OCI-LY7 (cell line): ENCODE data around the gene WDCP.

Experiments used
- EZH2phosphoT487 ChIP-seq: fragments of 200-600 bp; sonication (generic); IDR thresholded peaks from 2 replicates; pipeline ENCODE4 v1.6.1; 2018; ENCODE audit warnings: low read depth, borderline replicate concordance, mild to moderate bottlenecking, mixed run types, antibody characterized with exemption, low read length, moderate library complexity, mixed read lengths
- TF ChIP-seq, protein P1 (sequence below): fragments of 200-600 bp; sonication (generic); conservative IDR thresholded peaks from 2 replicates; pipeline ENCODE4 v1.5.1; 2014; ENCODE audit warnings: mild to moderate bottlenecking, antibody characterized with exemption, low read length, moderate library complexity, mixed read lengths

DNA sequence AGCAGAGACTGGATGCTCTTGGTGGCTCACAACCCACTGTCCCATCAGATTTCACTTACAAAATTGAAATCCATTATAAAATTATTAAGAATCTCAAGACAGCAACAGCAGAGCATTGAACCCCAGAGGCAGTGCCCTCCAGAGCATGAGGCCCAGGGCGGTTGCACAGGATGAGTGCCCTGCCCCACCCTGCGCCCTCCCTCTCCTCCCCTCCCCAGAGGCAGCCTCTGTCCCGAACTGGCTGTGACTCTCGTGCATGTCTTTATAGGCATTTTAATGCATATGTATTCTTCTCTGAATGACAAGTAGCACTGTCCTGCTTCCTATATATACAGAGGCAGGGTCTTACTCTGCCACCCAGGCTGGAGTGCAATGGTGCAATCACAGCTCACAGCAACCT lies 26.9 kb downstream of the WDCP start:
- TF ChIP-seq, protein P1, sequence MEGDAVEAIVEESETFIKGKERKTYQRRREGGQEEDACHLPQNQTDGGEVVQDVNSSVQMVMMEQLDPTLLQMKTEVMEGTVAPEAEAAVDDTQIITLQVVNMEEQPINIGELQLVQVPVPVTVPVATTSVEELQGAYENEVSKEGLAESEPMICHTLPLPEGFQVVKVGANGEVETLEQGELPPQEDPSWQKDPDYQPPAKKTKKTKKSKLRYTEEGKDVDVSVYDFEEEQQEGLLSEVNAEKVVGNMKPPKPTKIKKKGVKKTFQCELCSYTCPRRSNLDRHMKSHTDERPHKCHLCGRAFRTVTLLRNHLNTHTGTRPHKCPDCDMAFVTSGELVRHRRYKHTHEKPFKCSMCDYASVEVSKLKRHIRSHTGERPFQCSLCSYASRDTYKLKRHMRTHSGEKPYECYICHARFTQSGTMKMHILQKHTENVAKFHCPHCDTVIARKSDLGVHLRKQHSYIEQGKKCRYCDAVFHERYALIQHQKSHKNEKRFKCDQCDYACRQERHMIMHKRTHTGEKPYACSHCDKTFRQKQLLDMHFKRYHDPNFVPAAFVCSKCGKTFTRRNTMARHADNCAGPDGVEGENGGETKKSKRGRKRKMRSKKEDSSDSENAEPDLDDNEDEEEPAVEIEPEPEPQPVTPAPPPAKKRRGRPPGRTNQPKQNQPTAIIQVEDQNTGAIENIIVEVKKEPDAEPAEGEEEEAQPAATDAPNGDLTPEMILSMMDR: no peak
- TF ChIP-seq EZH2phosphoT487: no peak
